Stomach smooth muscle (tissue), 2 donors: Measurements from ENCODE around the gene USP35.

Source experiments
- H3K27ac ChIP-seq: one replicate; pipeline ENCODE4 v1.7.0; 2013; ENCODE audit warnings: mild to moderate bottlenecking, low read length, inconsistent platforms
- H3K27me3 ChIP-seq, 2 donors: one replicate each; pipeline ENCODE4 v1.7.0; 2013; ENCODE audit warnings: low read length in 2 of 2; ENCODE audit not compliant: insufficient read depth in 2 of 2, control insufficient read depth in 1 of 2
- H3K36me3 ChIP-seq, 2 donors: one replicate each; pipeline ENCODE4 v1.7.0; 2013; ENCODE audit warnings: low read length in 2 of 2; ENCODE audit not compliant: control insufficient read depth in 2 of 2, insufficient read depth in 2 of 2
- H3K4me1 ChIP-seq: one replicate; pipeline ENCODE4 v1.7.0; 2013; ENCODE audit warnings: low read length; ENCODE audit not compliant: control insufficient read depth, insufficient read depth
- H3K4me3 ChIP-seq, 2 donors: one replicate each; pipeline ENCODE4 v1.7.0; 2013; ENCODE audit warnings: low read length in 2 of 2
- H3K9ac ChIP-seq, 2 donors: one replicate each; pipeline ENCODE4 v1.7.0; 2013; ENCODE audit warnings: low read length in 2 of 2, mild to moderate bottlenecking in 1 of 2
- H3K9me3 ChIP-seq, 2 donors: one replicate each; pipeline ENCODE4 v1.7.0; 2013; ENCODE audit warnings: low read length in 2 of 2; ENCODE audit not compliant: control insufficient read depth in 2 of 2
- donor health status: healthy.
- donor health status: Pancreatic carcinoma.

USP35 gene

GRCh38 chr11:78254268-78254667, 65.5 kb downstream of the USP35 start:
- H3K27ac ChIP-seq = no peak overlapping the region
- H3K4me1 ChIP-seq = no peaks in the 10 kb centered on the region
- no peak overlapping the region for H3K4me3 ChIP-seq
- no peaks in the 10 kb centered on the region for H3K27me3 ChIP-seq
- H3K9ac ChIP-seq = no peak overlapping the region
- H3K36me3 ChIP-seq = peaks cover 0 to 6% of the 10 kb centered on the region in 2 donors
- no peaks in the 10 kb centered on the region for H3K9me3 ChIP-seq

- Histone ChIP-seq H3K27ac (no peak overlapping the region), H3K9me3 (no peaks in the 10 kb centered on the region), H3K9ac (no peak overlapping the region), H3K4me3 (no peak overlapping the region), H3K36me3 (no peaks in the 10 kb centered on the region), H3K27me3 (no peaks in the 10 kb centered on the region), H3K4me1 (peaks cover under 1% of the 10 kb centered on the region)
Measured at GRCh38 chr11:78255919-78256318, 67.2 kb downstream of the USP35 start.

- no peak overlapping the region for H3K4me3 ChIP-seq
- H3K4me1 ChIP-seq = peaks cover 3% of the 10 kb centered on the region
- H3K27ac ChIP-seq = no peak overlapping the region
- no peak overlapping the region for H3K9ac ChIP-seq
- H3K9me3 ChIP-seq = no peaks in the 10 kb centered on the region
- no peaks in the 10 kb centered on the region for H3K36me3 ChIP-seq
- H3K27me3 ChIP-seq = no peaks in the 10 kb centered on the region
Measured at GRCh38 chr11:78256962-78257361, 68.2 kb downstream of the USP35 start.

GRCh38 chr11:78257654-78258053, 68.9 kb downstream of the USP35 start:
- Histone ChIP-seq H3K4me1 (peaks cover 3% of the 10 kb centered on the region), H3K9me3 (no peaks in the 10 kb centered on the region), H3K36me3 (no peaks in the 10 kb centered on the region), H3K27ac (no peak overlapping the region), H3K9ac (no peak overlapping the region), H3K4me3 (no peak overlapping the region), H3K27me3 (no peaks in the 10 kb centered on the region)

- Histone ChIP-seq H3K36me3 (no peaks in the 10 kb centered on the region), H3K4me3 (no peak overlapping the region), H3K4me1 (peaks cover 3% of the 10 kb centered on the region), H3K27ac (no peak overlapping the region), H3K27me3 (no peaks in the 10 kb centered on the region), H3K9me3 (no peaks in the 10 kb centered on the region), H3K9ac (no peak overlapping the region)
Measured at GRCh38 chr11:78259777-78260487, 71.2 kb downstream of the USP35 start.

GRCh38 chr11:78261367-78261766, 72.6 kb downstream of the USP35 start:
- no peak overlapping the region for H3K9ac ChIP-seq
- no peaks in the 10 kb centered on the region for H3K36me3 ChIP-seq
- H3K27ac ChIP-seq = no peak overlapping the region
- no peaks in the 10 kb centered on the region for H3K9me3 ChIP-seq
- H3K27me3 ChIP-seq = no peaks in the 10 kb centered on the region
- H3K4me1 ChIP-seq = peaks cover 3% of the 10 kb centered on the region
- H3K4me3 ChIP-seq = no peak overlapping the region

- H3K4me3 ChIP-seq = no peak overlapping the region
- no peaks in the 10 kb centered on the region for H3K27me3 ChIP-seq
- H3K4me1 ChIP-seq = peaks cover 3% of the 10 kb centered on the region
- no peaks in the 10 kb centered on the region for H3K36me3 ChIP-seq
- H3K9me3 ChIP-seq = no peaks in the 10 kb centered on the region
- H3K9ac ChIP-seq = no peak overlapping the region
- H3K27ac ChIP-seq = no peak overlapping the region
Measured at GRCh38 chr11:78261828-78262227, 73.1 kb downstream of the USP35 start.

GRCh38 chr11:78262238-78262637, 73.5 kb downstream of the USP35 start:
- Histone ChIP-seq H3K9me3 (no peaks in the 10 kb centered on the region), H3K4me3 (no peak overlapping the region), H3K9ac (no peak overlapping the region), H3K36me3 (no peaks in the 10 kb centered on the region), H3K4me1 (peaks cover 3% of the 10 kb centered on the region), H3K27me3 (no peaks in the 10 kb centered on the region), H3K27ac (no peak overlapping the region)

- Histone ChIP-seq H3K4me1 (peaks cover 3% of the 10 kb centered on the region), H3K9me3 (no peaks in the 10 kb centered on the region), H3K4me3 (no peak overlapping the region), H3K9ac (no peak overlapping the region), H3K27me3 (no peaks in the 10 kb centered on the region), H3K36me3 (no peaks in the 10 kb centered on the region), H3K27ac (no peak overlapping the region)
Measured at GRCh38 chr11:78262691-78263090, 74.0 kb downstream of the USP35 start.
